Astrocyte of the cerebellum (primary cell): ENCODE results near the gene STXBP4.
A peak's percentile ranks its signal among the peaks of the same experiment; 100 is the strongest.

Experiments used
- DNase-seq: peaks from one replicate; pipeline ENCODE4 v3.0.0-alpha.2; 2011; ENCODE audit warnings: low read depth
- H3K4me3 ChIP-seq: 2 replicates; pipeline ENCODE4 v1.5.1; 2011; ENCODE audit warnings: mild to moderate bottlenecking, low read depth, low read length, moderate library complexity
- CTCF ChIP-seq: IDR thresholded peaks from 2 replicates; pipeline ENCODE4 v1.5.1; 2012; ENCODE audit warnings: low read length, low read depth, moderate library complexity, mild to moderate bottlenecking; ENCODE audit errors: missing control alignments
- in situ Hi-C: cut with HindIII; loops from 2 replicates; pipeline ENCODE4 v1.10.0; 2017; ENCODE audit warnings: low sequenced_read_pairs

STXBP4 gene

GRCh38 chr17:54976316-54976715 is 7.8 kb downstream of the STXBP4 start:
- TF ChIP-seq CTCF = no peak
- H3K4me3 ChIP-seq = no peak overlapping the region
- no peak for DNase-seq
- in situ Hi-C loops = no loop called here

GRCh38 chr17:54977744-54978143 is 9.2 kb downstream of the STXBP4 start:
- TF ChIP-seq CTCF = no peak
- in situ Hi-C loops = no loop called here
- H3K4me3 ChIP-seq = no peak overlapping the region
- DNase-seq = no peak

- TF ChIP-seq CTCF = no peak
- DNase-seq = no peak
- H3K4me3 ChIP-seq = no peak overlapping the region
- in situ Hi-C loops = no loop called here
Observed at GRCh38 chr17:54979657-54980056, 11.1 kb downstream of the STXBP4 start.

- TF ChIP-seq CTCF = no peak
- no peak overlapping the region for H3K4me3 ChIP-seq
- no peak for DNase-seq
- in situ Hi-C loops = no loop called here
Observed at GRCh38 chr17:54980375-54980774, 11.8 kb downstream of the STXBP4 start.

GRCh38 chr17:54982399-54982798 is 13.8 kb downstream of the STXBP4 start:
- DNase-seq = peak; percentile 34
- no peak for TF ChIP-seq CTCF
- in situ Hi-C loops = no loop called here
- no peak overlapping the region for H3K4me3 ChIP-seq

GRCh38 chr17:54983260-54983659 is 14.7 kb downstream of the STXBP4 start:
- DNase-seq = no peak
- no peak overlapping the region for H3K4me3 ChIP-seq
- in situ Hi-C loops = no loop called here
- TF ChIP-seq CTCF = no peak

- in situ Hi-C loops = no loop called here
- DNase-seq = no peak
- H3K4me3 ChIP-seq = no peak overlapping the region
- no peak for TF ChIP-seq CTCF
Observed at GRCh38 chr17:54985476-54985875, 16.9 kb downstream of the STXBP4 start.
